Astrocyte of the cerebellum (primary cell): ENCODE data around the gene RTP4.

ENCODE experiments used
- DNase-seq: peaks from one replicate; pipeline ENCODE4 v3.0.0-alpha.2; 2011; ENCODE audit warnings: low read depth
- H3K4me3 ChIP-seq: 2 replicates; pipeline ENCODE4 v1.5.1; 2011; ENCODE audit warnings: mild to moderate bottlenecking, low read depth, low read length, moderate library complexity
- in situ Hi-C: cut with HindIII; loops from 2 replicates; pipeline ENCODE4 v1.10.0; 2017; ENCODE audit warnings: low sequenced_read_pairs
- TF ChIP-seq, protein P1 (sequence below): IDR thresholded peaks from 2 replicates; pipeline ENCODE4 v1.5.1; 2012; ENCODE audit warnings: low read length, low read depth, moderate library complexity, mild to moderate bottlenecking; ENCODE audit errors: missing control alignments

RTP4 gene

DNA sequence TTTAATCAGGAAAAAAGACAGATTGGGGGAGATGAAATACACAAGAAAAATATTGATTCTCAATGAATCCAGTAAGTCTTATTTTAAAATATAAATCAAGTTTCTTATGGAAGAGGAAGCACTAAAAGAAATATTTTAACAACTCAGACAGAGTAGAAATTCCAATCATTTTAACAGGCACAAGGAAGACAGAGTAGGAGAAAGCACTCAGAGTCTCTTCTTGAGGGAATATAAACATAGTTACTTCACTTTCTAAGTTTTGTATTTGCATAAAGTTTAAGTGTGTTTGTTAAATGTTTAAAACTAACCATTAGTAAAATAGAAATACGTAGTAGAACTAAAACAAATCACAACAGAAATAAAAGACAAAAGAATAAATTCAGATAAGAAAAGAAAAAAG, 24.5 kb upstream of the RTP4 start:
- in situ Hi-C loops = no loop called here
- TF ChIP-seq, protein P1, sequence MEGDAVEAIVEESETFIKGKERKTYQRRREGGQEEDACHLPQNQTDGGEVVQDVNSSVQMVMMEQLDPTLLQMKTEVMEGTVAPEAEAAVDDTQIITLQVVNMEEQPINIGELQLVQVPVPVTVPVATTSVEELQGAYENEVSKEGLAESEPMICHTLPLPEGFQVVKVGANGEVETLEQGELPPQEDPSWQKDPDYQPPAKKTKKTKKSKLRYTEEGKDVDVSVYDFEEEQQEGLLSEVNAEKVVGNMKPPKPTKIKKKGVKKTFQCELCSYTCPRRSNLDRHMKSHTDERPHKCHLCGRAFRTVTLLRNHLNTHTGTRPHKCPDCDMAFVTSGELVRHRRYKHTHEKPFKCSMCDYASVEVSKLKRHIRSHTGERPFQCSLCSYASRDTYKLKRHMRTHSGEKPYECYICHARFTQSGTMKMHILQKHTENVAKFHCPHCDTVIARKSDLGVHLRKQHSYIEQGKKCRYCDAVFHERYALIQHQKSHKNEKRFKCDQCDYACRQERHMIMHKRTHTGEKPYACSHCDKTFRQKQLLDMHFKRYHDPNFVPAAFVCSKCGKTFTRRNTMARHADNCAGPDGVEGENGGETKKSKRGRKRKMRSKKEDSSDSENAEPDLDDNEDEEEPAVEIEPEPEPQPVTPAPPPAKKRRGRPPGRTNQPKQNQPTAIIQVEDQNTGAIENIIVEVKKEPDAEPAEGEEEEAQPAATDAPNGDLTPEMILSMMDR = no peak
- DNase-seq = no peak
- no peak overlapping the region for H3K4me3 ChIP-seq

DNA sequence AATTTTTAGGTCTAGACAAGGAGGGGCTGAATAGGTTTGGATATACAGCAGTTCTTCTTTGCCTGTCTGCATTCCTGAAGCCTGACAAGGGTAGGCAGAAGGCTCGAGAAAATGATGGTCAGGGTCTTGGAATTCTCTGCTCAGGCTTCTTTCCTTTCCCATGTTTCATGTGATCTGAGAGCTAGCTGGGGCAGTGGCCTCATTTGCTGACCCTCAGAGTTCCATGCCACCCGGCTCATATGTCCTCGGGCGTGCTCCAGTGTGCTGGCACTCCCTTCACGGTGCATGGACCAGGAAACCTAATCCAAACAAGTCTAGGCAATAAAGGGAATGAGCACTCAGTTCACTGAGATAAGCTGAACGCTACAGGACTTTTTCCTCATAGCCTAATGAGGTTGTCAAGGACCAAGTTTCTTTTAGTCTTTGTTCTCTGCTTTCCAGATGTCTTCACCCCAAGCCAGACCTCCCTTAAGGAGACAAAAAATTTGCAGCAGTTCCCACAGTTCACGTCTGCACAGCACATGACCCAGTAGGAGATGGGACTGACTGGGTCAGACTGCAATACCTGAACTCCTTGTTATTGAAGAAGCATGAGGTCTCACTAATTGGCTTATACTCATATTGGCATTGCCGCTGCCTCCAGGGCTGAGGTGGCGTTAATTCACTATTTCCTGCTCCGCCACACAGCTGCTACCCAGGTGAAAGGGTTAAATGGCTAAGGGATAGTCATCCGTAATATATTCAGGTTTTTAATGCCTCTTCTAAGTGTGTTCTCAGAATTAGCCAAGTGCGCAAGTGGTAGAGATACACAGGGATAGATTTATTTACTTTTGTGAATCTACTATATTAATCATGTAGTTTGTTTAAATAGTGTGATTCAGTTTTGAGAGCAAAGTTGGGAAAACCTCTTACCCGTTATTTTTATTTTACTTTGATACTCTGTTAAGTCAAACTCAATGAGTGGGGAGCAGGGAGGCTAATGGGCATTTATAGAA, 15.3 kb upstream of the RTP4 start:
- TF ChIP-seq, protein P1 = no peak
- in situ Hi-C loops = no loop called here
- DNase-seq = no peak
- no peak overlapping the region for H3K4me3 ChIP-seq

DNA sequence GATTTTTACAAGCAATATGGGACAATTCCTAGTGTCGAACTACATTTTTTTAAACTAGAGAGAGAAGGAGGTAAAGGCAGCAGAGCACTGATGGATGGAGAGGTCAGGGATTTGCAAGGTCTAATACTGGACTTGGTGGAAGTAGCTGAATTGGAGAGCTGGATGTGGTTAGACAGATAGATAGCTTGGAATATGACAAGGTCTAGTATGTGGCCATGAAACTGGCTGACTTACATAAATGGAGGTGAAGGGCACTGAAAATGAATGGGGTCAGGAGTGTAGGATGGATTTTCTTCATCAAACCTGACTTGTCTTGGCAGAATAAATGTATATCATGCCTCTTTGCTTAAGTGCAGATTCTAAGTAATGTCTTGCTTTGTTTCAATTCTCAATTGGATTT, 10.1 kb upstream of the RTP4 start:
- TF ChIP-seq, protein P1 = no peak
- DNase-seq = no peak
- in situ Hi-C loops = no loop called here
- no peak overlapping the region for H3K4me3 ChIP-seq

DNA sequence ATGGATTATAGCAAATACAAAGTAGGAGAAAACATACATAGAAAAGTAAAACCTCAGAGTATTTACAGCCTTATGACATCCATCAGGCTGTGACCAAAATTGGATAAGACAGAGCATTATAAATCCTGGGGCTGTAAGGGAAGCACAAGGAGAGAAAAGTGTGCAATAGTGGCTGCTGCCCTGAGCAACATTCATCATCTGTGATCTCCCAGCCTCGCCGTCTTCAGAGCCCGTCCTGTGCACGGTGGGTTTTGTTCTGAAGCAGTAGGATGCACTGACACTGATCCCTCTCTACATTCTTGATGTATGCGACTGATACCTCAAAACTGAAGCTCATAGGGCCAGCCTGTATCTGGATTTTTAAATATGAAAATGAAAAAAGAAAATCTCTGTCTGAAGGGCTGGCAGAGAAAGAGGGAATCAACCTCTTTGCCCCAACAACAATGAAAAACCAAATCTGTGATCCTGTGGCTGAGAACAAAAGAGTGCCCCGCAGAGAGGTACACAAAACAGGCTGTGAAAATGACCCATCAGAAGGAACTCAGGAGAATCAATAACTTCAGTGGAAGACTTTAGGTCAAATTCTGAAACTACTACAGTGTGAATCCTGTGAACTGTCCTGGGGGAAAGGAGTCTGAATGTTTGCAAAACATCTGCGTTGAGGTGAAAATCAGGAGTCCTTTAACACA, 8.2 kb upstream of the RTP4 start:
- in situ Hi-C loops = loop anchor here (10.0 kb wide), 1 partner anchor 95 kb away; no protein-coding TSS in a partner anchor
- no peak for DNase-seq
- TF ChIP-seq, protein P1 = no peak
- no peak overlapping the region for H3K4me3 ChIP-seq

DNA sequence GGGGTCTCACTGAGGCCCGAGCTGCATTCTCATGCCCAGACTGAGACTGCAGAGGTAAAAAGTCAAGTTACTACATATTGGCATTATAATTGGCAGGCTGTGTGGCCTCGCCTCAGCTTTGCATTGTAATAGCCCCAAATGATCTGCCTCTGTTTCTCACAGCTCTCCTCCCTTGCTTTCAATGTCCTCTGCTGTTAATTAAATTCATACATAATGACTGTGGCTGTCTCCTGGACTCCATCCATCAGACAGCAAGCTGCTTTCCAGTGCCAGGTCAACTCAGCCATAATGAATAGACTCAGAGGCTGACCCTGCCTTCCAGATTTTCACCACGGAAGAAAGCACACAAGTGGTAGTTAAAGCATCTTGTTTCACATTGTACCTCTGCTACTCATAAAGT, 7.6 kb upstream of the RTP4 start:
- in situ Hi-C loops = loop anchor here (10.0 kb wide), 1 partner anchor 94 kb away; no protein-coding TSS in a partner anchor
- H3K4me3 ChIP-seq = no peak overlapping the region
- DNase-seq = peak; percentile 53
- TF ChIP-seq, protein P1 = no peak

DNA sequence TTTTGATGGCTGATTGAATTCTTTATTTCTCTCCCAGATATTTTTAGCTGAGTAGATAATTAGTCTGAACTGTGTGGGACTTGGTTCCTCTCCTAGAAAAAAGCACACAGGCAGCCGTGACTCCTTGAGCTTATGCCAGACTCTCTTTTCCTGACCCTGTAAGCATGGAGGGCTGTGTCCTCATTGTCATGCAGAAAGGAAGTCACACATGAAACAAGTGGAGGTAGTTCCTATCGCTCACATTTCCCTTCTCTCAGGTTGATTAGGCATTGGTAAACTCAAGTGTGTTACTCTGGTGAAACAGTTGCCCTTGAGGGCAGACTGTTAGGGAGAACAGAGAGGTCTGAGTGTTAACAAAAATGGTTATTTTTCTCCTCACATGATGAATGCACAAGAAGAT, 6.3 kb upstream of the RTP4 start:
- DNase-seq = no peak
- TF ChIP-seq, protein P1 = no peak
- no peak overlapping the region for H3K4me3 ChIP-seq
- in situ Hi-C loops = loop anchor here (10.0 kb wide), 1 partner anchor 93 kb away; no protein-coding TSS in a partner anchor
